Motor neuron (in vitro differentiated cells): Measurements from ENCODE around the gene MICA. TPM values are rescaled to one million over a fixed set of nuclear protein-coding genes. Genes with fewer than 3 reads are reported as not detected.
A peak's percentile ranks its signal among the peaks of the same experiment; 100 is the strongest.
"Not testable (repeated sequence)": the region's sequence is repeated elsewhere in the genome, so short reads cannot be mapped to it uniquely, and the experiment has no call there.

Experiments
- ATAC-seq, 8 experiments: fragments of 200-7000 bp; cut with Tn5 transposase; replicated peaks in 6 of 8; 2 replicates each; pipeline ENCODE4 v1.8.0; 2021; ENCODE audit warnings: mild to moderate bottlenecking in 8 of 8, moderate library complexity in 8 of 8
- H3K27ac ChIP-seq, 2 donors: fragments of 250-450 bp; sonication (Bioruptor Pico); 2 replicates each; pipeline ENCODE4 v1.9.0; 2021; ENCODE audit warnings: antibody characterized with exemption in 2 of 2, mild to moderate bottlenecking in 2 of 2, moderate library complexity in 1 of 2
- H3K4me1 ChIP-seq, 2 donors: fragments of 250-450 bp; sonication (Bioruptor Pico); replicated peaks in 1 of 2; 2 replicates each; pipeline ENCODE4 v1.6.1; 2021; ENCODE audit warnings: antibody characterized with exemption in 2 of 2, mild to moderate bottlenecking in 2 of 2, moderate library complexity in 1 of 2
- H3K4me3 ChIP-seq, 5 donors: fragments of 250-450 bp; sonication (Bioruptor Pico); 2 replicates each; pipeline ENCODE4 v1.9.0; 2021; ENCODE audit warnings: antibody characterized with exemption in 5 of 5, mild to moderate bottlenecking in 5 of 5, moderate library complexity in 4 of 5
- WGBS, 10 experiments: fragments of 450-650 bp; shearing (Covaris generic); methylation state at CpG; one replicate each; pipeline ENCODE4 v1.0.0; 2022; 5-methylcytosine and 5-hydroxymethylcytosine counted together
- in situ Hi-C, 9 experiments: fragments of 400-800 bp; cut with MboI; loops; one replicate each; pipeline ENCODE4 v1.15.0; 2021; ENCODE audit warnings: low sequenced_read_pairs in 9 of 9, low pct_unique_long_range_greater_than_20kb in 2 of 9; ENCODE audit not compliant: unreplicated experiment in 9 of 9
- total RNA-seq, 8 experiments: library from RNA; unstranded; fragments of 300-600 nt; gene quantifications; 2 replicates each; pipeline versions ENCODE4 v1.2.3 to v1.2.4, GENCODE V29; 2022

MICA gene
- total RNA-seq, 8 experiments from 2014 or later = 4.1 to 64.5 (median 10.3) TPM

- WGBS, 10 experiments = 33 to 94% (median 67%) methylated on average over 1 to 5 of the region's 5 CpGs; no CpG with 5 or more reads in 1 of the 10 experiments
- in situ Hi-C loops, H3K4me3 ChIP-seq, H3K27ac ChIP-seq, ATAC-seq, H3K4me1 ChIP-seq: not testable (repeated sequence)
These were observed 56.5 kb downstream of the MICA start for GRCh38 chr6:31459864-31460263.

- Histone ChIP-seq H3K4me3 (no peak overlapping the region), H3K4me1 (no peaks in the 10 kb centered on the region), H3K27ac (no peak overlapping the region)
- ATAC-seq = peak in 3 of 8 experiments; percentile 43 to 78 (median 45)
- in situ Hi-C loops = no loop called here
- WGBS, 10 experiments = 68 to 100% (median 95%) methylated on average over 1 to 5 of the region's 5 CpGs
These were observed 57.1 kb downstream of the MICA start for GRCh38 chr6:31460361-31461025.

GRCh38 chr6:31462026-31462963, 58.9 kb downstream of the MICA start:
- 0 to 100% (median 64%) methylated on average over 1 to 6 of the region's 11 CpGs for WGBS, 10 experiments
- H3K4me1 ChIP-seq = peaks cover 7% of the 10 kb centered on the region in 2 donors
- in situ Hi-C loops = no loop called here
- no peak overlapping the region for H3K27ac ChIP-seq
- ATAC-seq = peak in 3 of 8 experiments; percentile 4 to 30 (median 30)
- H3K4me3 ChIP-seq = peak overlapping the region in 2 of 5 donors; percentile 18 to 22

DNA sequence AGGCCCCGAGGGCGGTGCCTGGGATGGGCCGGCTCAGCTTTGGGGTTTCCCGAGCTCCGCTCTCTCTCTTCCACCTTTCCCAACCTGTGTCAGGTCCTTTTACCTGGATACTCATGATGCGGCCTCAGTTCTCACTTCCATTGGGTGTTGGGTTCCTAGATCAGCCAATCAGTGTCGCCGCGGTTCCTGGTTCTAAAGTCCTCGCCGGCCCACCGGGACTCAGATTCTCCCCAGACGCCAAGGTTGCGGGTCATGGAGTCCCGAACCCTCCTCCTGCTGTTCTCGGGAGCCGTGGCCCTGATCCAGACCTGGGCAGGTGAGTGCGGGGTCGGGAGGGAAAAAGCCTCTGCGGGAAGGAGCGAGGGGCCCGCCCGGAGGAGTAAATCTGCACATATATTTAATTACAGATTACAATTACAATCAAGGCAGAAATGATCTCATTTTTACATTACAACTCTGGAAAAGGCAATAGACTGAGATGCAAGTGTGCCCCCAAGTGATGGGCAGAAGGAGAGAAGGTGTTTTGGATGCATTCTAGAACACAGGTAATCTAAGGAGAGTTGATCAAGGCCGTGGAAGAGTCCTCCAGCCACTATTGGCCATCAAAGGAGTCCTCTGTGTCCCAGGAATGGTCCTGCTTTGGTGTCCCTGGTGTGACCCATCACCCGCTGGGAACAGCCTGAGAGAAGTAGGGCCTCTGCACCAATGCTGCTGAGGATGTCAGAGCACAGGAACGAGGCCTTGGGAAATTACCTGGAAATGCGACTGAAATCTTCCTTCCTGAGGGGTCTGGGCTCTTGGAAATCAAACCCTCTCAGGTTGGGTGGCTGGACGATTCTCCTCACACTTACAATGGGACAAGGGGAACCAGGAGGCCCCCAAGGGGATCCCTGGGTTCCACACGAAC, 59.8 kb downstream of the MICA start:
- H3K4me1 ChIP-seq = peaks cover 8 to 10% of the 10 kb centered on the region in 2 donors
- in situ Hi-C loops = no loop called here
- H3K4me3 ChIP-seq = peak overlapping the region in 3 of 5 donors; percentile 7 to 22 (median 18)
- WGBS, 10 experiments = 10 to 70% (median 40%) methylated on average over 1 to 18 of the region's 29 CpGs; no CpG with 5 or more reads in 3 of the 10 experiments
- no peak overlapping the region for H3K27ac ChIP-seq
- peak; percentile 51 to 89 (median 86) for ATAC-seq

DNA sequence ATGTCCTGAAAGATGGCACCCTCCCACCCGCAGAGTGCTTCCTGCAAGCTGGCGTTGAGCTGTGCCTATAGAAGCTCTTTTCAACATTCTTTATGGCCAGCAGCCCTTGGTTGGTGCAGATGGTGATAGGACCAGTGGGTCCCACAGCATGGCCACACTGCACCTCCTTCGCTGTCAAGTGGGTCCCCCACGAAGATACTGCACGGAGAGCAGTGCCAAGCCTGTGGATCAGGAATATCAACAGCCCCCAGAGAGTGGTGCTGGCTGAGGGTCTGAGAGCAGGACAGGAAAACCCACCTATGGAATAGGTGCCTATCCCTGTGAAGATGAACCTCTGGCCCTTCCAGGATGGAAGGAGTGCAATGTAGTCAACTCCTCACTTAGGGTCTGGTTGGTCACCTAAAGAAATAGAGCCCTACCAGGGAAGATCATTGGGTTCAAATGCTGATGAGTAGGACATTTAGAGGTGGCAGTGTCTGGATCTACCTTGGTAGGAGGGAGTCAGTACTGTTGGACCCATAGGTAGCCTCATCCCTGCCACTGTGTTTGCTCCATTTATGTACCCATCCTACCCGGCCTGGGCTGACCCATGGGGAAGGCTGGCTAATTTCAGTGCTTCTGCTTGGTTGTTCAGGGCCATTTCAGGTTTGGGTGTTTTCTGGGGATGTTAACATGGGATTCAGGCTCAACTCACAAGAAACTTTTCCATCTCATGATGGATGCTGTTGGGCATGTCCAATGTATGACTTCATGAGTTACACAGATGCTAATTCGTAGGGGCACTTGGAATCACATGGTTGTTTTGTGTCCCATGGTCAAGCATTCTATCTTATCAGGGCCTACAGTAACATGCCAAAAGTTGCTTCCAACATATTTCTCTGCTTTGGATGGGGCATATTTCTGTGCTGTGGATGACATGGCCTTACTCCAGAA, 61.1 kb downstream of the MICA start:
- ATAC-seq = no peak
- 27 to 100% (median 82%) methylated on average over 1 to 6 of the region's 7 CpGs; no CpG with 5 or more reads in 1 of the 10 experiments for WGBS, 10 experiments
- in situ Hi-C loops = no loop called here
- H3K4me1 ChIP-seq = peaks cover 8 to 10% of the 10 kb centered on the region in 2 donors
- no peak overlapping the region for H3K27ac ChIP-seq
- no peak overlapping the region for H3K4me3 ChIP-seq

Other genes starting within 250 kb of the MICA start
- 10 to 100 TPM; 12.1 to 33.8 (median 15.6) TPM for gene CCHCR1, start 245.8 kb upstream of the MICA start, total RNA-seq
- 10 to 100 TPM in 3 of 8 experiments, 1 to 10 TPM in 3, under 1 TPM in 2; 0.36 to 14.7 (median 2.6) TPM for gene TCF19, start 245.0 kb upstream of the MICA start, total RNA-seq
- gene POU5F1, start 232.9 kb upstream of the MICA start, total RNA-seq = over 10,000 TPM in 1 of 8 experiments, 1,000 to 10,000 TPM in 2, 100 to 1,000 TPM in 4, 1 to 10 TPM in 1; 3.8 to 12,640 (median 323) TPM
- gene HLA-C, start 131.5 kb upstream of the MICA start, total RNA-seq = 1,000 to 10,000 TPM in 1 of 8 experiments, 100 to 1,000 TPM in 3, 10 to 100 TPM in 3, 1 to 10 TPM in 1; 9.3 to 1,124 (median 73.4) TPM
- 1,000 to 10,000 TPM in 2 of 8 experiments, 100 to 1,000 TPM in 2, 10 to 100 TPM in 4; 32.0 to 4,986 (median 164) TPM for gene HLA-B, start 46.4 kb upstream of the MICA start, total RNA-seq
- 1 to 10 TPM in 5 of 8 experiments, under 1 TPM in 2, not detected in 1; 0.49 to 4.2 (median 1.9) TPM for gene MICB, start 94.5 kb downstream of the MICA start, total RNA-seq
- gene MCCD1, start 125.4 kb downstream of the MICA start, total RNA-seq = 1 to 10 TPM in 2 of 8 experiments, under 1 TPM in 5, not detected in 1; 0.38 to 1.9 (median 0.75) TPM
- 100 to 1,000 TPM; 238 to 564 (median 386) TPM for gene DDX39B, start 138.4 kb downstream of the MICA start, total RNA-seq
- gene ATP6V1G2, start 143.0 kb downstream of the MICA start, total RNA-seq = 100 to 1,000 TPM in 2 of 8 experiments, 10 to 100 TPM in 3, 1 to 10 TPM in 2, under 1 TPM in 1; 0.25 to 110 (median 48.1) TPM
- 10 to 100 TPM; 24.2 to 44.5 (median 31.6) TPM for gene NFKBIL1, start 144.0 kb downstream of the MICA start, total RNA-seq
- under 1 TPM in 6 of 8 experiments, not detected in 2; 0.11 to 0.76 (median 0.41) TPM for gene LTA, start 168.7 kb downstream of the MICA start, total RNA-seq
- gene TNF, start 172.0 kb downstream of the MICA start, total RNA-seq = 1 to 10 TPM in 1 of 8 experiments, under 1 TPM in 3, not detected in 4; 0.17 to 3.9 (median 0.68) TPM
- 1 to 10 TPM in 2 of 8 experiments, under 1 TPM in 5, not detected in 1; 0.18 to 1.9 (median 0.81) TPM for gene LTB, start 178.8 kb downstream of the MICA start, total RNA-seq
- gene LST1, start 182.7 kb downstream of the MICA start, total RNA-seq = 1 to 10 TPM in 2 of 8 experiments, under 1 TPM in 5, not detected in 1; 0.21 to 2.6 (median 0.63) TPM
- gene NCR3, start 189.4 kb downstream of the MICA start, total RNA-seq = under 1 TPM in 3 of 8 experiments, not detected in 5; 0.29 to 0.71 (median 0.31) TPM
- gene AIF1, start 211.6 kb downstream of the MICA start, total RNA-seq = 1 to 10 TPM in 5 of 8 experiments, not detected in 3; 1.1 to 3.1 (median 2.0) TPM
- 100 to 1,000 TPM in 4 of 8 experiments, 10 to 100 TPM in 4; 53.2 to 259 (median 92.0) TPM for gene PRRC2A, start 217.1 kb downstream of the MICA start, total RNA-seq
- 100 to 1,000 TPM; 159 to 322 (median 247) TPM for gene BAG6, start 249.1 kb downstream of the MICA start, total RNA-seq